HG02571 (cell line): ENCODE measurements around the gene TCF19.

Experiments
- ATAC-seq: cut with Tn5 transposase; IDR thresholded peaks from one replicate; pipeline ENCODE4 v1.9.1; 2021; ENCODE audit warnings: mild to moderate bottlenecking, moderate library complexity; ENCODE audit not compliant: unreplicated experiment

Gene TCF19

GRCh38 chr6:31158140-31158862 is at the start of gene TCF19:
Gene TCF19, plus strand, starts transcription at chr6:31158589. Its CDS starts 881 bp downstream, at chr6:31159470.
- peak; percentile 84 for ATAC-seq

- ATAC-seq = no peak
Measured at GRCh38 chr6:31110825-31111582, 47.4 kb upstream of the TCF19 start.

- no peak for ATAC-seq
Measured at GRCh38 chr6:31111712-31112111, 46.7 kb upstream of the TCF19 start.

GRCh38 chr6:31112478-31112877 is 45.9 kb upstream of the TCF19 start, which contains the start of gene C6orf15:
Gene C6orf15, minus strand, starts transcription at chr6:31112575. Its CDS starts 20 bp downstream, at chr6:31112555.
- ATAC-seq = no peak

- no peak for ATAC-seq
Measured at GRCh38 chr6:31113861-31114540, 44.4 kb upstream of the TCF19 start.

- no peak for ATAC-seq
Measured at GRCh38 chr6:31114541-31114878, 43.9 kb upstream of the TCF19 start, which contains the start of gene PSORS1C1. Gene PSORS1C1, plus strand, starts transcription at chr6:31114800. Its CDS starts 14,833 bp downstream, at chr6:31129633.

GRCh38 chr6:31114970-31115849 is 43.2 kb upstream of the TCF19 start:
- ATAC-seq = no peak

GRCh38 chr6:31115941-31116560 is 42.3 kb upstream of the TCF19 start:
- ATAC-seq = no peak

- no peak for ATAC-seq
Measured at GRCh38 chr6:31116661-31117385, 41.6 kb upstream of the TCF19 start.

- ATAC-seq = no peak
Measured at GRCh38 chr6:31118178-31118577, 40.2 kb upstream of the TCF19 start.

- ATAC-seq = no peak
Measured at GRCh38 chr6:31120151-31120915, 38.1 kb upstream of the TCF19 start, which contains the start of gene CDSN. Gene CDSN, minus strand, starts transcription at chr6:31120446. Its CDS starts 27 bp downstream, at chr6:31120419.

GRCh38 chr6:31121131-31121790 is 37.1 kb upstream of the TCF19 start:
- no peak for ATAC-seq

- ATAC-seq = no peak
Measured at GRCh38 chr6:31122791-31123706, 35.3 kb upstream of the TCF19 start.

- no peak for ATAC-seq
Measured at GRCh38 chr6:31125162-31125561, 33.2 kb upstream of the TCF19 start.

GRCh38 chr6:31125586-31126363 is 32.6 kb upstream of the TCF19 start:
- no peak for ATAC-seq
